C4-2B (cell line): ENCODE results near the gene WASHC3.
"Not testable (repeated sequence)": the region's sequence is repeated elsewhere in the genome, so short reads cannot be mapped to it uniquely, and the experiment has no call there.

Experiments used
- H3K27ac ChIP-seq: fragments of 450-650 bp; 2 replicates; pipeline ENCODE4 v1.5.1; 2017
- CTCF ChIP-seq: fragments of 450-650 bp; conservative IDR thresholded peaks from 2 replicates; pipeline ENCODE4 v1.5.1; 2017; ENCODE audit warnings: mild to moderate bottlenecking
- ZFX ChIP-seq: fragments of 450-650 bp; IDR thresholded peaks from 2 replicates; pipeline ENCODE4 v1.6.1; 2017

The WASHC3 gene

GRCh38 chr12:102021540-102022246, 40.1 kb downstream of the WASHC3 start:
- TF ChIP-seq CTCF, result no peak
- no peak overlapping the region for H3K27ac ChIP-seq

- not testable (repeated sequence) for H3K27ac ChIP-seq
Observed at GRCh38 chr12:102018607-102019006, 43.2 kb downstream of the WASHC3 start.

GRCh38 chr12:102016472-102016871, 45.3 kb downstream of the WASHC3 start:
- H3K27ac ChIP-seq, result no peak overlapping the region
- TF ChIP-seq CTCF (no peak), ZFX (no peak)

GRCh38 chr12:102010265-102010994, 51.4 kb downstream of the WASHC3 start:
- H3K27ac ChIP-seq, result no peak overlapping the region
- TF ChIP-seq ZFX (no peak), CTCF (no peak)

- no peak overlapping the region for H3K27ac ChIP-seq
- no peak for TF ChIP-seq ZFX
- no peak for TF ChIP-seq CTCF
Observed at GRCh38 chr12:102009796-102010195, 52.0 kb downstream of the WASHC3 start.

- no peak for TF ChIP-seq CTCF
- no peak for TF ChIP-seq ZFX
- H3K27ac ChIP-seq, result no peak overlapping the region
Observed at GRCh38 chr12:102008615-102009126, 53.1 kb downstream of the WASHC3 start.

- H3K27ac ChIP-seq, result no peak overlapping the region
- TF ChIP-seq ZFX (no peak), CTCF (no peak)
Observed at GRCh38 chr12:102005256-102005655, 56.5 kb downstream of the WASHC3 start.
